BJ (cell line): ENCODE data around the gene HOXA1. TPM values are rescaled to one million over a fixed set of nuclear protein-coding genes. Genes with fewer than 3 reads are reported as not detected.

Experiments used
- CTCF ChIA-PET: fragments of 350-600 bp; formaldehyde crosslinking; extraction: SDS; loops from one replicate; lab custom pipeline; 2021; ENCODE audit warnings: antibody characterized with exemption, inconsistent platforms; lab: Yijun Ruan, JAX
- POLR2A ChIA-PET: fragments of 300-600 bp; sonication (Branson Sonifier 250); formaldehyde crosslinking; extraction: SDS; loops from one replicate; lab custom pipeline; 2021; ENCODE audit warnings: antibody characterized with exemption; lab: Charles Lee
- DNase-seq: peaks from one replicate; pipeline ENCODE4 v3.0.0-alpha.2; 2011; ENCODE audit warnings: low read depth
- H3K27me3 ChIP-seq: 2 replicates; pipeline ENCODE4 v1.6.0; 2011; ENCODE audit warnings: low read length; ENCODE audit not compliant: control insufficient read depth, insufficient read depth
- H3K36me3 ChIP-seq: 2 replicates; pipeline ENCODE4 v1.5.1; 2011; ENCODE audit warnings: low read length; ENCODE audit not compliant: control insufficient read depth, insufficient read depth
- H3K4me3 ChIP-seq: 2 replicates; pipeline ENCODE4 v1.5.1; 2011; ENCODE audit warnings: low read depth, mild to moderate bottlenecking, control low read depth, low read length
- CTCF ChIP-seq: IDR thresholded peaks from 2 replicates; pipeline ENCODE4 v1.5.1; 2011; ENCODE audit warnings: low read depth, mild to moderate bottlenecking, control low read depth, inconsistent platforms, low read length, moderate library complexity; ENCODE audit not compliant: insufficient read depth
- polyA plus RNA-seq: library from polyadenylated mRNA; depleted of rRNA; stranded (reverse); fragments of >200 nt; gene quantifications from 2 replicates; pipeline ENCODE4 v1.2.3, GENCODE V29; 2011

Gene HOXA1
- polyA plus RNA-seq, 1 experiment = 0.91 TPM

GRCh38 chr7:27121684-27122076, 25.9 kb upstream of the HOXA1 start:
- POLR2A ChIA-PET = no interaction called here
- Histone ChIP-seq H3K36me3 (no peaks in the 10 kb centered on the region), H3K27me3 (peaks cover 1% of the 10 kb centered on the region; the same call in 1 of the 2 replicates), H3K4me3 (no peak overlapping the region)
- DNase-seq = no peak
- TF ChIP-seq CTCF = no peak
- CTCF ChIA-PET = no interaction called here

DNA sequence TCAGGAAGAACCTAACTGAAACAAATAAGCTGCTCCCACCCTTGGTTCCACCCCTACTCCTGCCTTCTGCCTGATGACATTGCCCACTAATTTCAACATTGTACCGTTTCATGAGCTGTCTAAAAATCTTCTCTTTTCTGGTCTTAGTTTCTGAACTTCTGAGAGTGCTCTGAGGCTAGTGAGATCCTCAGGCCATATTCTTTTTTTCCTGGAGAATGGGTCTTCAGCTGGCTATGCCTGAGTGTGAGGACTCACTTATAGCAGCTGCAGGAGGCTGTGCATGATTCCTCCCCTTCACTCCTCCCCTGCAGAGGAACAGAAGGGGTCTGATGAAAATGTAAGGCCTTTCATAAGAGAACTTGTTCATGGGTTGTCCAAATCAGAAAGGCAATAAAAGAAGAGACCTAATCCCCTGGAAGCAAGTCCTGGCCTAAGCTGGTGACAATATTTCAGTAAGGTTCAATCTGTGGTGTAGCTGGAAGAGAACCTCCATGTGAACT, 23.7 kb upstream of the HOXA1 start:
- no peaks in the 10 kb centered on the region; the same call in 1 of the 2 replicates for H3K36me3 ChIP-seq
- ChIA-PET POLR2A (no interaction called here), CTCF (interaction anchor here (1.1 to 1.8 kb wide), 2 partner anchors 14 to 266 kb away, joined by 3 to 4 read pairs; no protein-coding TSS in a partner anchor)
- no peak for TF ChIP-seq CTCF
- H3K4me3 ChIP-seq = no peak overlapping the region
- DNase-seq = no peak
- H3K27me3 ChIP-seq = peaks cover 6% of the 10 kb centered on the region; the same call in 1 of the 2 replicates

GRCh38 chr7:27118580-27118979, 22.8 kb upstream of the HOXA1 start:
- POLR2A ChIA-PET = no interaction called here
- Histone ChIP-seq H3K4me3 (no peak overlapping the region), H3K36me3 (no peaks in the 10 kb centered on the region; the same call in 1 of the 2 replicates), H3K27me3 (peaks cover 8% of the 10 kb centered on the region; the same call in 1 of the 2 replicates)
- CTCF ChIA-PET = interaction anchor here (1.8 kb wide), 1 partner anchor 13 kb away, joined by 4 read pairs; no protein-coding TSS in a partner anchor
- TF ChIP-seq CTCF = no peak
- no peak for DNase-seq

DNA sequence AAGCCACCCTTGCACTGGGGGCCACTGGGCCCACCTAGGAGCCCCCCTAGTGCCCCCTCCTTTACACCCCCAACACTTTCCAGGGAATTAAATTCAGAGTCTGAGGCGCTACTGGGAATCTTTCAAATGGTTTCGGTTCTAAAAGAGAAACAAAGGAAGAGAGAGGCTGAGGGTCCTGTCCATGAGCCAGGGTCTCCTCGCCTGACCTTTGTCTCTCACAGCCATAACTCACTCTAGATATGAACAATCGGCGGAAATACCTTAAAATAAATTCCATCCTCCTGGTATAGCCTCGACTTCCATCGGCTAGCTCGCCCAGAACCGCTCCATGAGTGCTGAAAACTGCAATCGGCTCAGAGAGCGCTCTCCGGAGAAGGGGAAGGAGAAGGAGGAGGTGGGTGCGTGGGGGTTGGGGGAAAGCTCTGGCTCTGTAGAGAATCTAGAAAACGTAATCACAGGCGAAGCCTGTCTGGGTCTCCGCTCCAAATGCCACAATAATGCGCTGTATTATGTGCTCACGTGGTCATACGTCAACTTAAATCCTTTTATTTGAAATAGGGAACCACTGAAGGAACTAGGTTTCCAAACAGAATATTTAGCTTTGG, 22.2 kb upstream of the HOXA1 start:
- Histone ChIP-seq H3K4me3 (no peak overlapping the region), H3K27me3 (peaks cover 10% of the 10 kb centered on the region; the same call in 1 of the 2 replicates), H3K36me3 (no peaks in the 10 kb centered on the region; the same call in 1 of the 2 replicates)
- TF ChIP-seq CTCF = no peak
- POLR2A ChIA-PET = no interaction called here
- CTCF ChIA-PET = interaction anchor here (1.8 kb wide), 1 partner anchor 12 kb away, joined by 4 read pairs; no protein-coding TSS in a partner anchor
- no peak for DNase-seq

DNA sequence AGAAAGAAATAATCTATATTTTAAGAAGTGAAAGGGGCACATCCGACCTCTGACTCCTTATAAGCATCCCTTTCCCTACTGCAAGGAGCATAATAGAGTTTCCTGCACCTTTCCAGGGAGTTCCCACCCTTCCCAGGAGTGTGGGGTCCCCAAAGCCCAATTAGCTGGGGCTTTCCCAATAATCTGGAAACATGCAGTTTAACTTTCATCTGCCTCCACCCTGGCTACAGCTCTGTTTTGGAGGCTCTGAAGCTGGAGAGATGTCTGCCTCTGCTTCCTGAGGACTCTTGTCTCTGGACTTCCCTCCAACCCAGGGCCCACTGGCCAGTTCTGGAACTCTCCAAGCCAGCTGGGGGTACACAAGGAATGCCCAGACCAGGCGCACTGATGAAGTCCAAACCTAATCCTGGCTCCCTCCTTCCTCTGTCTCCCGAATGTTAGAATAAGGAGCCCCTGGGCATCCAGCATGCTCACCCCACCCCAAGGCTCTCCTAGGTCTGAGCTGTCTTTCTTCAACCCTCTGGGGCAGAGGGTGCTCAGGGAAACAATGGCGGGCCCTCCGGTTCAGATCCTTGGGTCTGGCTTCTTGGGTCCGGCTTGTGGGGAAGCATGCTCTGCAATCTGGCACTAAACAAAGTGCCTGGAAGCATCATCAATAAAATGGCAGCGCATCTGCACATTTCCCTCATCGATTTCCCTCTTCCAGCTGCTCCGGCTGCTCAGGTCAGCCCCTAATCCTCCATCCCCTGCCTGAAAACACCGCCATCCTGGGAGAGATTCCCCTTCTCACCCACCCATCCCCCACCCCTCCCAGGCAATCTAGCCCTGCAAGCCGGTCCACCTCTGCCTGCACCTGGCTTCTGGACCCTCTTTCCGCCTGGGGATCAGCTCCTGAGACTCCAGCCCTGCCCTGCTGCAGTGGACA, 21.4 kb upstream of the HOXA1 start:
- Histone ChIP-seq H3K36me3 (no peaks in the 10 kb centered on the region; the same call in 1 of the 2 replicates), H3K27me3 (peaks cover 10% of the 10 kb centered on the region; the same call in 1 of the 2 replicates), H3K4me3 (no peak overlapping the region)
- DNase-seq = no peak
- ChIA-PET CTCF (interaction anchor here (1.0 to 1.2 kb wide), 2 partner anchors 13 to 45 kb away, joined by 3 to 4 read pairs; partner anchors contain the start of gene HOXA4), POLR2A (no interaction called here)
- TF ChIP-seq CTCF = no peak
